K562 (cell line): ENCODE data around the gene TBC1D5. TPM values are rescaled to one million over a fixed set of nuclear protein-coding genes. Genes with fewer than 3 reads are reported as not detected.

Experiments used
- ATAC-seq: fragments of 200-7000 bp; cut with Tn5 transposase; 3 replicates; pipeline ENCODE4 v1.9.1; 2020; ENCODE audit warnings: moderate library complexity
- BruUV-seq: library from RNA; stranded (reverse); fragments of 400-500 nt; replicated peaks from 2 replicates; lab custom pipeline; 2021; lab: Mats Ljungman, UMichigan
- CTCF ChIA-PET: fragments of 300-600 bp; formaldehyde crosslinking; extraction: SDS; loops from one replicate; lab custom pipeline; 2021; ENCODE audit warnings: low intra/inter-chr PET ratio; lab: Yijun Ruan, JAX
- POLR2A ChIA-PET: fragments of 300-600, 350-650 bp; sonication (Branson Sonifier 250); formaldehyde crosslinking; extraction: SDS; loops from one replicate; lab custom pipeline; 2021; ENCODE audit warnings: antibody characterized with exemption, inconsistent platforms; lab: Yijun Ruan, JAX
- DNase-seq, 4 experiments: peaks; one replicate each; pipeline versions ENCODE4 v3.0.0 to v3.0.0-alpha.2; 2011 to 2018; ENCODE audit warnings: low spot score in 3 of 4, mixed read lengths in 3 of 4; ENCODE audit errors: extremely low read depth in 1 of 4
- FAIRE-seq: peaks from 2 replicates; lab custom pipeline; 2011; peaks lifted over from hg19 to GRCh38; lab: Jason Lieb, UNC
- H2AFZ ChIP-seq: 2 replicates; pipeline ENCODE4 v1.6.0; 2011; ENCODE audit warnings: low read depth, low read length, control low read depth, inconsistent platforms
- H3K27ac ChIP-seq: fragments of 200-600 bp; 3 replicates; pipeline ENCODE4 v1.8.0; 2011; ENCODE audit warnings: low read depth, mild to moderate bottlenecking, control low read depth, inconsistent platforms, low read length, moderate library complexity, mixed read lengths; ENCODE audit errors: extremely low read depth
- H3K27me3 ChIP-seq, 2 experiments: fragments of 300-600 bp in 1 of 2; 2 replicates in 1 of 2; 3 replicates in 1 of 2; pipeline versions ENCODE4 v1.6.0 to v1.8.0; 2011; ENCODE audit warnings: inconsistent platforms in 2 of 2, low read length in 2 of 2, mild to moderate bottlenecking in 1 of 2, mixed read lengths in 1 of 2, moderate library complexity in 1 of 2; ENCODE audit not compliant: control insufficient read depth in 2 of 2, insufficient read depth in 2 of 2
- H3K36me3 ChIP-seq: fragments of 300-600 bp; 3 replicates; pipeline ENCODE4 v1.8.0; 2011; ENCODE audit warnings: mild to moderate bottlenecking, low read length, inconsistent platforms; ENCODE audit not compliant: control insufficient read depth, insufficient read depth
- H3K4me1 ChIP-seq, 2 experiments: fragments of 200-600 bp in 1 of 2; replicated peaks in 1 of 2; 2 replicates in 1 of 2; 3 replicates in 1 of 2; pipeline versions ENCODE4 v1.5.1 to v1.8.0; 2011; ENCODE audit warnings: inconsistent platforms in 2 of 2, low read length in 2 of 2, mild to moderate bottlenecking in 1 of 2, mixed read lengths in 1 of 2, moderate library complexity in 1 of 2; ENCODE audit not compliant: control insufficient read depth in 2 of 2, insufficient read depth in 2 of 2
- H3K4me2 ChIP-seq: 2 replicates; pipeline ENCODE4 v1.6.1; 2011; ENCODE audit warnings: low read length, control low read depth, inconsistent platforms, mixed read lengths; ENCODE audit not compliant: insufficient read depth
- H3K4me3 ChIP-seq: fragments of 200-600 bp; sonication (generic), shearing (Covaris generic); 2 replicates; pipeline ENCODE4 v1.5.1; 2016; ENCODE audit warnings: control low read depth, inconsistent platforms
- H3K79me2 ChIP-seq: fragments of 200-600 bp; 3 replicates; pipeline ENCODE4 v1.8.0; 2011; ENCODE audit warnings: low read length, inconsistent platforms; ENCODE audit not compliant: control insufficient read depth, insufficient read depth
- H3K9ac ChIP-seq, 2 experiments: 2 replicates each; pipeline versions ENCODE4 v1.6.0 to v1.6.1; 2011; ENCODE audit warnings: low read depth in 2 of 2, low read length in 2 of 2, control low read depth in 1 of 2, inconsistent platforms in 1 of 2, mild to moderate bottlenecking in 1 of 2, mixed read lengths in 1 of 2; ENCODE audit not compliant: insufficient read depth in 1 of 2
- H3K9me1 ChIP-seq: one replicate; pipeline ENCODE4 v1.6.0; 2011; ENCODE audit warnings: inconsistent platforms, mild to moderate bottlenecking, low read length, moderate library complexity; ENCODE audit not compliant: control insufficient read depth, insufficient read depth
- H3K9me3 ChIP-seq: replicated peaks from 2 replicates; pipeline ENCODE4 v1.5.1; 2011; ENCODE audit warnings: low read depth, low read length, inconsistent platforms; ENCODE audit not compliant: control insufficient read depth, insufficient read depth
- H4K20me1 ChIP-seq: replicated peaks from 2 replicates; pipeline ENCODE4 v1.6.1; 2011; ENCODE audit warnings: low read length, inconsistent platforms, mixed read lengths; ENCODE audit not compliant: control insufficient read depth, insufficient read depth
- ELK3 ChIP-seq: fragments of 450-650 bp; formaldehyde crosslinking; IDR thresholded peaks from 2 replicates; pipeline ENCODE4 v1.4.0; 2020; ENCODE audit warnings: mild to moderate bottlenecking
- ETV6 ChIP-seq, 3 experiments: fragments of 150-350 bp in 1 of 3; sonication (generic) in 1 of 3; formaldehyde crosslinking in 1 of 3; IDR thresholded peaks; 2 replicates each; pipeline versions ENCODE4 v1.6.1 to v1.8.0; 2014 to 2022; ENCODE audit warnings: borderline replicate concordance in 2 of 3, low read depth in 2 of 3, antibody characterized with exemption in 1 of 3, low read length in 1 of 3, mild to moderate bottlenecking in 1 of 3, missing genetic modification reagents in 1 of 3
- FOS ChIP-seq: IDR thresholded peaks from 3 replicates; pipeline ENCODE4 v1.6.1; 2011; ENCODE audit not compliant: insufficient read length; ENCODE audit errors: extremely low read depth
- FUS ChIP-seq: fragments of 200-400 bp; formaldehyde crosslinking; optimal IDR thresholded peaks from 2 replicates; pipeline ENCODE3; 2017; ENCODE audit warnings: low read depth, low read length
- HNRNPLL ChIP-seq: fragments of 200-400 bp; formaldehyde crosslinking; IDR thresholded peaks from 2 replicates; pipeline ENCODE4 v1.6.1; 2017; ENCODE audit warnings: low read length, low read depth, mild to moderate bottlenecking; ENCODE audit not compliant: poor library complexity, severe bottlenecking
- MAX ChIP-seq: sonication (generic); formaldehyde crosslinking; IDR thresholded peaks from 2 replicates; pipeline ENCODE4 v1.9.0; 2022; ENCODE audit warnings: mild to moderate bottlenecking, missing genetic modification reagents
- MITF ChIP-seq: IDR thresholded peaks from 2 replicates; pipeline ENCODE4 v1.6.1; 2014; ENCODE audit warnings: antibody characterized with exemption
- MYBL2 ChIP-seq, 2 experiments: fragments of 450-650 bp in 1 of 2; sonication (generic) in 1 of 2; formaldehyde crosslinking in 1 of 2; IDR thresholded peaks; 2 replicates each; pipeline versions ENCODE4 v1.6.1 to v1.8.1; 2017 to 2022; ENCODE audit warnings: borderline replicate concordance in 1 of 2, inconsistent platforms in 1 of 2, low read depth in 1 of 2, mild to moderate bottlenecking in 1 of 2, missing genetic modification reagents in 1 of 2, moderate library complexity in 1 of 2
- POLR2AphosphoS5 ChIP-seq: IDR thresholded peaks from 2 replicates; pipeline ENCODE4 v1.6.1; 2011; ENCODE audit warnings: mild to moderate bottlenecking, low read depth, low read length, moderate library complexity; ENCODE audit not compliant: control insufficient read depth, insufficient read depth
- PURB ChIP-seq: sonication (generic); formaldehyde crosslinking; IDR thresholded peaks from 2 replicates; pipeline ENCODE4 v1.9.0; 2021; ENCODE audit warnings: low read depth, mild to moderate bottlenecking, missing genetic modification reagents
- RFX5 ChIP-seq: IDR thresholded peaks from 2 replicates; pipeline ENCODE4 v1.6.1; 2011; ENCODE audit warnings: low read depth, mild to moderate bottlenecking, improper control_type of control experiment, low read length
- SAFB ChIP-seq: fragments of 200-400 bp; formaldehyde crosslinking; IDR thresholded peaks from 2 replicates; pipeline ENCODE4 v1.6.1; 2017; ENCODE audit warnings: low read depth, low read length, borderline replicate concordance
- SIN3A ChIP-seq, 2 experiments: fragments of 150-350 bp in 1 of 2; IDR thresholded peaks; 2 replicates each; pipeline ENCODE4 v1.6.1; 2011 to 2016; ENCODE audit warnings: borderline replicate concordance in 2 of 2, low read depth in 2 of 2, low read length in 2 of 2, mild to moderate bottlenecking in 2 of 2, moderate library complexity in 2 of 2; ENCODE audit not compliant: control insufficient read depth in 1 of 2
- SIRT6 ChIP-seq: IDR thresholded peaks from one replicate; pipeline ENCODE4 v1.6.1; 2012; ENCODE audit warnings: low read depth, mild to moderate bottlenecking, control low read depth, inconsistent platforms, low read length, moderate library complexity
- SMAD2 ChIP-seq: fragments of 150-350 bp; IDR thresholded peaks from 2 replicates; pipeline ENCODE4 v1.6.1; 2014; ENCODE audit warnings: low read depth, mild to moderate bottlenecking, low read length
- ZEB2 ChIP-seq: fragments of 450-650 bp; IDR thresholded peaks from 2 replicates; pipeline ENCODE4 v1.6.1; 2016
- WGBS: fragments of 100-300 bp; shearing (Covaris generic); methylation state at CpG from one replicate; pipeline ENCODE4 v1.1.6; 2016; ENCODE audit warnings: low coverage, mixed read lengths; ENCODE audit not compliant: insufficient coverage; ENCODE audit errors: missing lambda C conversion rate; 5-methylcytosine and 5-hydroxymethylcytosine counted together
- in situ Hi-C: fragments of 300-500 bp; cut with MboI; formaldehyde crosslinking; loops from 4 replicates; pipeline ENCODE4 v1.15.0; 2018; ENCODE audit warnings: inconsistent platforms, mixed read lengths
- intact Hi-C: fragments of 100-400 bp; cut with micrococcal nuclease; formaldehyde crosslinking; loops from 2 replicates; pipeline ENCODE4 v1.14.2; 2022
- polyA plus RNA-seq, 8 experiments: library from polyadenylated mRNA; depleted of rRNA in 4 of 8; stranded (reverse) in 5 of 8; unstranded in 3 of 8; fragments of >200 nt; fragmentation: Nextera tagmentation in 2 of 8; fragmentation: Illumina TruSeq in 1 of 8; extraction: Ambion mirVana in 2 of 8; extraction: Trizol in 1 of 8; gene quantifications; 2 replicates each; pipeline versions ENCODE4 v1.2.1 to v1.2.3, GENCODE V29; 2011 to 2014; ENCODE audit warnings: inconsistent platforms in 1 of 8, missing spikeins in 1 of 8
- total RNA-seq, 7 experiments: library from RNA; depleted of rRNA in 6 of 7; stranded (reverse); fragments of >200 nt in 6 of 7; fragmentation: Illumina TruSeq in 2 of 7; extraction: Trizol in 2 of 7; gene quantifications; 2 replicates each; pipeline versions ENCODE4 v1.2.1 to v1.2.3, GENCODE V29; 2011 to 2021; ENCODE audit warnings: low replicate concordance in 1 of 7

TBC1D5 gene
- total and polyA plus RNA-seq, 9 of the 15 experiments (the other 6 are each of a cell fraction or from before 2014, with no cell fraction given), result 2.9 to 38.1 (median 25.6) TPM

DNA sequence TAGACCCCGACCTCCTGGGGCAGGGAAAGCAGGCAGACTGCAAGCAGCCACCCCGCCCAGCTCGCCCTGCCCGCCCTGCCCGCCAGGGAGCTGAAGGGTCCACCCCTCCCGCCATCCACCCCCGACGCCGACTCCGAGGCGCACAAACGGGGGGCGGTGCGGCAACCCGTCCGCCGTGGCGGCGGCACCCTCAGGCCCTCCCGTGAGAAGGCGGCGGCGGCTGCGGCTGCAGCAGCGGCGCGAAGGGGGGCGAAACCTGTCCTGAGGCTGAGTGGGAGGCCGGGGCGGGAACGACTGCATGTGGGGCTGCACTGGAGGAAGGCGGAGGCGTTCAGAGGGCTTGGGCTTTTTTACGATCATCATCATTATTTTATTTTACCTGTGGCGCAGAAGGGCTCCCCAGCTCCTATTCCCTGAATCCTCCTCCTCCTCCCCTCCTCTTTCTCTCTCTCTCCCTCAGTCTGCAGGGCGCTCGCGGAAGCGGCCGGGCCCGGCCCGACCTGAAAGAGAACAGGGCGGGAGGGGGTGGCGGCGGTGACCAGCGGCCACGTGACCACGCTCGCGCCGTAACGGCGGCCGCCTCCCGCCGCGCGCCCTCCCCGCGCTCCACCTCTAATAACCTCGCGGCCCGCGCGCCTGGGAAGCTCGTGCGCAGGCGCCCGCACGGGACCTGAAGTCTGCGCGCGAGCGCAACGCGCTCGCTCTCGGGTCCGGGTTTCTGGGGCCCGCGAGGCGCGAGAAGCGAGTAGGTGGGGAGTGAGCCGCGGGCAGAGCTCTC is at the start of gene TBC1D5 (continued):
- TF ChIP-seq ELK3 (CRISPR knock-in tag), result no peak
- peak; percentile 46 for TF ChIP-seq HNRNPLL
- peak; percentile 95 for TF ChIP-seq MITF
- peak; percentile 58 for TF ChIP-seq FUS

GRCh38 chr3:17783426-17783825 is 41.0 kb upstream of the TBC1D5 start:
- POLR2A ChIA-PET, result no interaction called here
- TF ChIP-seq SMAD2, result no peak
- TF ChIP-seq PURB (CRISPR knock-in tag), result no peak
- TF ChIP-seq ETV6 (IDR thresholded peaks at IDR 0.05; ENCODE audit: borderline replicate concordance in 1 of 2, low read depth in 2 of 2, low read length in 1 of 2), result no peak
- no peak for TF ChIP-seq ETV6 (CRISPR knock-in tag; IDR thresholded peaks at IDR 0.05; ENCODE audit: borderline replicate concordance)
- TF ChIP-seq FOS, result no peak
- TF ChIP-seq MAX, result no peak
- TF ChIP-seq ZEB2, result no peak
- TF ChIP-seq MYBL2 (IDR thresholded peaks at IDR 0.05; ENCODE audit: low read depth), result no peak
- no peak for TF ChIP-seq MYBL2 (CRISPR knock-in tag; IDR thresholded peaks at IDR 0.05; ENCODE audit: borderline replicate concordance)
- no peak for TF ChIP-seq POLR2AphosphoS5
- no peak for TF ChIP-seq RFX5
- TF ChIP-seq SIN3A (IDR thresholded peaks at IDR 0.05; ENCODE audit: borderline replicate concordance in 2 of 2, control insufficient read depth in 1 of 2, low read depth in 2 of 2, low read length in 2 of 2), result no peak
- no peak for TF ChIP-seq SAFB
- no peak for TF ChIP-seq SIRT6

More at GRCh38 chr3:17783426-17783825, 41.0 kb upstream of the TBC1D5 start:
- no peak for FAIRE-seq
- no peaks in the 10 kb centered on the region for H4K20me1 ChIP-seq
- no peaks in the 10 kb centered on the region for H3K36me3 ChIP-seq
- H3K79me2 ChIP-seq, result no peaks in the 10 kb centered on the region
- H3K4me1 ChIP-seq, result no peaks in the 10 kb centered on the region; a peak in 1 of 5 replicates
- peaks cover 2% of the 10 kb centered on the region; the same call in 1 of the 2 replicates for H3K9me3 ChIP-seq
- H3K4me2 ChIP-seq, result no peak overlapping the region
- H3K9ac ChIP-seq, result no peak overlapping the region
- H2AFZ ChIP-seq, result no peak overlapping the region
- CTCF ChIA-PET, result interaction anchor here (0.6 kb wide), 1 partner anchor 60 kb away, joined by 3 read pairs; no protein-coding TSS in a partner anchor
- no peak overlapping the region for H3K4me3 ChIP-seq
- no peak for ATAC-seq
- no peaks in the 10 kb centered on the region for H3K27me3 ChIP-seq
- 75% methylated on average over 1 of the region's 1 CpG for WGBS
- in situ Hi-C loops, result no loop called here
- no peaks in the 10 kb centered on the region for H3K9me1 ChIP-seq
- no TSS peak for BruUV-seq
- DNase-seq, result no peak
- intact Hi-C loops, result no loop called here
- H3K27ac ChIP-seq, result no peak overlapping the region
